C1 segment of cervical spinal cord (tissue), 14 donors: ENCODE results near the gene KLK2.
A peak's percentile ranks its signal among the peaks of the same experiment; 100 is the strongest.

Experiments
- DNase-seq, 14 donors: peaks; one replicate each; lab custom pipeline; 2025; lab: John Stamatoyannopoulos, UW

KLK2 gene

GRCh38 chr19:50873056-50873455, at the start of gene KLK2:
TSS of gene KLK2 (plus strand) at chr19:50873439. CDS start at chr19:50873474, 35 bp downstream.
- no peak for DNase-seq

GRCh38 chr19:50826492-50827240, 46.6 kb upstream of the KLK2 start:
- DNase-seq = no peak

- DNase-seq = no peak
These were observed 45.8 kb upstream of the KLK2 start for GRCh38 chr19:50827476-50827875.

GRCh38 chr19:50829801-50830200, 43.4 kb upstream of the KLK2 start:
- DNase-seq = no peak

- no peak for DNase-seq
These were observed 42.8 kb upstream of the KLK2 start for GRCh38 chr19:50830266-50831025.

- no peak for DNase-seq
These were observed 42.2 kb upstream of the KLK2 start for GRCh38 chr19:50831026-50831396.

GRCh38 chr19:50832666-50833065, 40.6 kb upstream of the KLK2 start:
- DNase-seq = no peak

GRCh38 chr19:50833117-50833801, 40.0 kb upstream of the KLK2 start, which contains the start of gene KLK15:
TSS of gene KLK15 (minus strand) at chr19:50833574. CDS start at chr19:50831492, 2,082 bp downstream.
- no peak for DNase-seq

GRCh38 chr19:50833802-50834167, 39.5 kb upstream of the KLK2 start:
- DNase-seq = no peak

GRCh38 chr19:50835103-50835784, 38.0 kb upstream of the KLK2 start:
- no peak for DNase-seq

GRCh38 chr19:50835785-50836542, 37.3 kb upstream of the KLK2 start:
- DNase-seq = peak in 7 of 14 donors; percentile 1 to 36 (median 7)

GRCh38 chr19:50836543-50837195, 36.6 kb upstream of the KLK2 start:
- DNase-seq = no peak

- no peak for DNase-seq
These were observed 35.9 kb upstream of the KLK2 start for GRCh38 chr19:50837300-50837699.

- DNase-seq = no peak
These were observed 35.0 kb upstream of the KLK2 start for GRCh38 chr19:50838239-50838638.

- no peak for DNase-seq
These were observed 33.3 kb upstream of the KLK2 start for GRCh38 chr19:50839712-50840655.

- DNase-seq = no peak
These were observed 31.1 kb upstream of the KLK2 start for GRCh38 chr19:50842130-50842529.

GRCh38 chr19:50843205-50843604, 30.0 kb upstream of the KLK2 start:
- DNase-seq = no peak

- no peak for DNase-seq
These were observed 29.5 kb upstream of the KLK2 start for GRCh38 chr19:50843701-50844221.

GRCh38 chr19:50844296-50844935, 28.8 kb upstream of the KLK2 start:
- DNase-seq = no peak
